Mesenchymal stem cell (in vitro differentiated cells and primary cell): ENCODE results near the gene SLC39A1.

ENCODE experiments used
- DNase-seq: peaks from one replicate; pipeline ENCODE4 v3.0.0-alpha.2; 2013
- H2AFZ ChIP-seq: one replicate; pipeline ENCODE4 v1.6.1; 2013; ENCODE audit warnings: low read depth, mild to moderate bottlenecking, control low read depth, inconsistent platforms, low read length, moderate library complexity
- H2AK5ac ChIP-seq: 2 replicates; pipeline ENCODE4 v1.6.1; 2013; ENCODE audit warnings: low read length, moderate library complexity, mild to moderate bottlenecking, inconsistent platforms; ENCODE audit not compliant: severe bottlenecking
- H2BK120ac ChIP-seq: one replicate; pipeline ENCODE4 v1.6.1; 2013; ENCODE audit warnings: low read depth, mild to moderate bottlenecking, inconsistent platforms, low read length, moderate library complexity
- H2BK12ac ChIP-seq, 2 experiments: one replicate each; pipeline ENCODE4 v1.6.1; 2013; ENCODE audit warnings: inconsistent platforms in 2 of 2, low read length in 2 of 2, mild to moderate bottlenecking in 2 of 2, moderate library complexity in 2 of 2, control low read depth in 1 of 2
- H2BK15ac ChIP-seq: one replicate; pipeline ENCODE4 v1.6.1; 2013; ENCODE audit warnings: mild to moderate bottlenecking, low read depth, inconsistent platforms; ENCODE audit not compliant: poor library complexity, severe bottlenecking
- H2BK5ac ChIP-seq: 2 replicates; pipeline ENCODE4 v1.6.1; 2013; ENCODE audit warnings: low read depth, mild to moderate bottlenecking, low read length, control low read depth, inconsistent platforms; ENCODE audit not compliant: poor library complexity, severe bottlenecking
- H3K14ac ChIP-seq, 2 experiments: one replicate each; pipeline ENCODE4 v1.6.1; 2013; ENCODE audit warnings: inconsistent platforms in 2 of 2, low read length in 2 of 2, control low read depth in 1 of 2, mild to moderate bottlenecking in 1 of 2, moderate library complexity in 1 of 2
- H3K18ac ChIP-seq, 2 experiments: one replicate each; pipeline ENCODE4 v1.6.1; 2013; ENCODE audit warnings: inconsistent platforms in 2 of 2, low read length in 2 of 2, control low read depth in 1 of 2, low read depth in 1 of 2, mild to moderate bottlenecking in 1 of 2
- H3K23ac ChIP-seq, 2 experiments: one replicate each; pipeline ENCODE4 v1.6.1; 2013; ENCODE audit warnings: inconsistent platforms in 2 of 2, low read length in 2 of 2, mild to moderate bottlenecking in 2 of 2, moderate library complexity in 2 of 2, control low read depth in 1 of 2
- H3K27ac ChIP-seq: 2 replicates; pipeline ENCODE4 v1.5.1; 2013; ENCODE audit warnings: mild to moderate bottlenecking, moderate library complexity, low read length, control low read depth, inconsistent platforms; ENCODE audit not compliant: poor library complexity, severe bottlenecking
- H3K27me3 ChIP-seq, 2 experiments: 2 replicates each; pipeline versions ENCODE4 v1.6.1 to v1.7.0; 2013; ENCODE audit warnings: low read length in 2 of 2, mild to moderate bottlenecking in 2 of 2, moderate library complexity in 2 of 2, control low read depth in 1 of 2, inconsistent platforms in 1 of 2; ENCODE audit not compliant: control insufficient read depth in 1 of 2, insufficient read depth in 1 of 2
- H3K36me3 ChIP-seq, 2 experiments: 2 replicates each; pipeline versions ENCODE4 v1.6.1 to v1.7.0; 2013; ENCODE audit warnings: low read length in 2 of 2, control low read depth in 1 of 2, inconsistent platforms in 1 of 2, low read depth in 1 of 2, mild to moderate bottlenecking in 1 of 2; ENCODE audit not compliant: insufficient read depth in 2 of 2, control insufficient read depth in 1 of 2
- H3K4ac ChIP-seq, 2 experiments: one replicate each; pipeline ENCODE4 v1.6.1; 2013; ENCODE audit warnings: inconsistent platforms in 2 of 2, low read length in 2 of 2, mild to moderate bottlenecking in 2 of 2, moderate library complexity in 2 of 2, control low read depth in 1 of 2, low read depth in 1 of 2
- H3K4me1 ChIP-seq: 2 replicates; pipeline ENCODE4 v1.6.1; 2013; ENCODE audit warnings: low read depth, low read length, control low read depth; ENCODE audit not compliant: control insufficient read depth, insufficient read depth
- H3K4me2 ChIP-seq: 2 replicates; pipeline ENCODE4 v1.6.1; 2013; ENCODE audit warnings: low read length, mild to moderate bottlenecking, inconsistent platforms; ENCODE audit not compliant: poor library complexity, severe bottlenecking
- H3K4me3 ChIP-seq, 2 experiments: 2 replicates each; pipeline versions ENCODE4 v1.5.1 to v1.7.0; 2013; ENCODE audit warnings: low read length in 2 of 2, mild to moderate bottlenecking in 2 of 2, control low read depth in 1 of 2, low read depth in 1 of 2; ENCODE audit not compliant: insufficient read depth in 1 of 2
- H3K79me1 ChIP-seq: replicated peaks from 2 replicates; pipeline ENCODE4 v1.6.1; 2013; ENCODE audit warnings: mild to moderate bottlenecking, control low read depth, low read length, inconsistent platforms; ENCODE audit not compliant: poor library complexity, severe bottlenecking
- H3K9ac ChIP-seq: 2 replicates; pipeline ENCODE4 v1.7.0; 2013; ENCODE audit warnings: mild to moderate bottlenecking, low read length, moderate library complexity
- H3K9me3 ChIP-seq: 2 replicates; pipeline ENCODE4 v1.7.0; 2013; ENCODE audit warnings: mild to moderate bottlenecking, low read length; ENCODE audit not compliant: control insufficient read depth
- H4K8ac ChIP-seq: one replicate; pipeline ENCODE4 v1.6.1; 2013; ENCODE audit warnings: inconsistent platforms, mild to moderate bottlenecking, low read length, moderate library complexity
- H4K91ac ChIP-seq: one replicate; pipeline ENCODE4 v1.6.1; 2013; ENCODE audit warnings: mild to moderate bottlenecking, low read length, inconsistent platforms
- WGBS: methylation state at CpG from one replicate; pipeline ENCODE4 v1.1.7; 2013; ENCODE audit warnings: mixed read lengths; 5-methylcytosine and 5-hydroxymethylcytosine counted together

SLC39A1 gene

DNA sequence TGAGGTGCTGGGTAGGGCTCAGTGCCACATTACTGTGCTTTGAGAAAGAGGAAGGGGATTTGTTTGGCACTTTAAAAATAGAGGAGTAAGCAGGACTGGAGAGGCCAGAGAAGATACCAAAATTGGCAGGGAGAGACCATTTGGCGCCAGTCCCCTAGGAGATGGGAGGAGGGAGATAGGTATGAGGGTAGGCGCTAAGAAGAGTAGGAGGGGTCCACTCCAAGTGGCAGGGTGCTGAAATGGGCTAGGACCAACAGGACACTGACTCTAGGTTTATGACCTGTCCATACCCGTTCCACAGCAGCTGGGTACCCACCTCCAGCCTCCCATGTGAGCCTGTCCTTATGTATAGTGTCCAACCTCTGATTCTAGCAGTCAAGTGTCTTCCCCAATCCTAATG lies 3.9 kb downstream of the SLC39A1 start:
- Histone ChIP-seq H2AK5ac (no peak overlapping the region), H3K18ac (no peak overlapping the region), H2AFZ (no peak overlapping the region), H3K23ac (no peak overlapping the region), H3K27me3 (no peaks in the 10 kb centered on the region), H3K9ac (peak overlapping the region; percentile 96), H2BK5ac (no peak overlapping the region), H3K14ac (no peak overlapping the region), H3K27ac (no peak overlapping the region), H3K79me1 (peaks cover 13% of the 10 kb centered on the region), H4K91ac (no peak overlapping the region), H3K36me3 (peaks cover 23 to 28% of the 10 kb centered on the region in 2 experiments), H3K4me2 (no peak overlapping the region), H3K4me1 (peaks cover 21% of the 10 kb centered on the region), H3K9me3 (no peaks in the 10 kb centered on the region), H2BK12ac (no peak overlapping the region), H3K4ac (no peak overlapping the region), H2BK15ac (peak overlapping the region; percentile 6), H4K8ac (no peak overlapping the region), H2BK120ac (no peak overlapping the region), H3K4me3 (no peak overlapping the region)
- DNase-seq, result no peak
- 96% methylated on average over 3 of the region's 3 CpGs for WGBS

DNA sequence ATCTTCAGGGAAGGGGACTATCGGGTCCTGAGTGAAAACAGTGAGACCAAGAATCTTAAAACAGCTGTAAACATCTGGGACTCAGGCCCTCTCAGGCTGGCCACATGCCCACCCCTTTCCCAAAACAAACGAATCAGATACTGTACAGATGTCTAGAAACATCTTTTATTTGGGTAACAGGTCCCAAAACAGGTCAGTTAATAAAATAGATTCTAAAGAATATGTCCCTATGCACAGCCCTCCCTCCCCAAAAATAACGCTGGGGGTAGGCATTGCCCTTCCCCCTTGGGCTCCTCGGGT lies 4.4 kb downstream of the SLC39A1 start:
- Histone ChIP-seq H3K9ac (peak overlapping the region; percentile 96), H2AFZ (no peak overlapping the region), H3K27ac (no peak overlapping the region), H3K27me3 (no peaks in the 10 kb centered on the region), H3K9me3 (no peaks in the 10 kb centered on the region), H3K4me1 (peaks cover 21% of the 10 kb centered on the region), H2BK120ac (no peak overlapping the region), H3K4ac (peak overlapping the region in 1 of 2 experiments; percentile 5), H2BK12ac (no peak overlapping the region), H3K18ac (no peak overlapping the region), H2BK15ac (no peak overlapping the region), H3K79me1 (peaks cover 17% of the 10 kb centered on the region), H2BK5ac (no peak overlapping the region), H3K14ac (no peak overlapping the region), H3K36me3 (peaks cover 26 to 33% of the 10 kb centered on the region in 2 experiments), H3K23ac (no peak overlapping the region), H4K91ac (no peak overlapping the region), H4K8ac (no peak overlapping the region), H3K4me3 (peak overlapping the region in 1 of 2 experiments; percentile 63), H3K4me2 (peak overlapping the region; percentile 42), H2AK5ac (no peak overlapping the region)
- 69% methylated on average over 2 of the region's 4 CpGs for WGBS
- DNase-seq, result no peak

DNA sequence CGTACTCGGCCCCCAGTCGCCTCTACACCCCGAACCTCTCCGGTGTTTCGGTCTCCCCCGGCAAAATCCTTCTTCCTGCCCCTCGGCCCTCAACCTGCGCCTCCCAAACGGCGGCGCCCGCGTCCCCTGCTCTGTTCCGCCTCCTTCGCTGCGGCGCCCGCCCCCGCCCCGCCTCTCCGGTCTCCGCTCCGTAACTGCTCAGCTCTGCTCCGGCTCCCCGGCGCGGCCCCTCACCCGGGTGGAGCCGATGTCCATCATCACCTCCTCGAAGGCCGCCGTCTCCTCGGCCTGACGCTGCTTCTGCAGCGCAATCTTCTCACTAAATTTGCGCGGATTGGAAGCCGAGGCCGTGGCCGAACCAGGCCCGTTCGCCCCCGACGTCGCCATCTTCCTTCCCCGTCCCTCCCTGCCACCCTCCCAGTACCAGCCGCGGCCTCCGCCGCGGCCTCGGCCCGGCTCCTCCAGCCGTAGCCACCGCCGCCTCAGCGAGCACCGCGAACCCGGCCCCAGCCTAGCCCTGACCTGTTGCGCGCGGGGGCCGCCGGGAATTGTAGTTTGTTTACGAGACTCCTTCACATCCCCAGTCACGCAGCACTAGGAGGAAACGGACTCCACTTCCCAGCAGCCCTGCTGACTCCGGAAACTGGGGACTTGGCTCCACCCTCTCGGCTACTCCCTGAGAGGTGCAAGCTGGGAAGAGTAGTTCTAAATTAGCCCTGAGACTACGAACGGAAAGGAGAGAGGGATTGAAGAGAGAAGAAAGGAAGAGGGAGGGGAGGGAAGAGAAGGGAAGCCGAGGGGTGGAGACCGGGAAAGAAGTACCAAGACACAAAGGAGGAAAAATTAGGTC lies 5.0 kb downstream of the SLC39A1 start, which contains the start of gene CRTC2:
TSS of gene CRTC2 (minus strand) at position 502 of the 850 bp plus-strand sequence. CDS start at position 387, 115 bp downstream.
- H3K27ac ChIP-seq, result peak within 1 kb of the TSS; percentile 89
- H3K14ac ChIP-seq, result peak within 1 kb of the TSS in 1 of 2 experiments; percentile 97
- H2AK5ac ChIP-seq, result no peak within 1 kb of the TSS
- H4K8ac ChIP-seq, result peak within 1 kb of the TSS; percentile 74
- H2BK15ac ChIP-seq, result peak within 1 kb of the TSS; percentile 68
- H3K36me3 ChIP-seq, result peaks cover 30 to 39% of the 10 kb centered on the region in 2 experiments
- H2BK120ac ChIP-seq, result no peak within 1 kb of the TSS
- peak; percentile 99 for DNase-seq
- H3K9me3 ChIP-seq, result no peaks in the 10 kb centered on the region
- H3K4me2 ChIP-seq, result peak within 1 kb of the TSS; percentile 82
- peak within 1 kb of the TSS in 1 of 2 experiments; percentile 60 for H3K23ac ChIP-seq
- peak within 1 kb of the TSS; percentile 96 for H3K9ac ChIP-seq
- peak within 1 kb of the TSS; percentile 88 to 94 for H3K4me3 ChIP-seq
- WGBS, result 1% methylated on average over 71 of the region's 75 CpGs
- peak within 1 kb of the TSS; percentile 62 to 98 for H3K18ac ChIP-seq
- peak within 1 kb of the TSS; percentile 67 for H2AFZ ChIP-seq
- H2BK5ac ChIP-seq, result peak within 1 kb of the TSS; percentile 49
- H3K4me1 ChIP-seq, result peaks cover 22% of the 10 kb centered on the region
- no peaks in the 10 kb centered on the region for H3K27me3 ChIP-seq
- peaks cover 19% of the 10 kb centered on the region for H3K79me1 ChIP-seq
- peak within 1 kb of the TSS; percentile 81 for H4K91ac ChIP-seq
- H3K4ac ChIP-seq, result peak within 1 kb of the TSS in 1 of 2 experiments; percentile 92
- peak within 1 kb of the TSS; percentile 4 to 23 for H2BK12ac ChIP-seq

DNA sequence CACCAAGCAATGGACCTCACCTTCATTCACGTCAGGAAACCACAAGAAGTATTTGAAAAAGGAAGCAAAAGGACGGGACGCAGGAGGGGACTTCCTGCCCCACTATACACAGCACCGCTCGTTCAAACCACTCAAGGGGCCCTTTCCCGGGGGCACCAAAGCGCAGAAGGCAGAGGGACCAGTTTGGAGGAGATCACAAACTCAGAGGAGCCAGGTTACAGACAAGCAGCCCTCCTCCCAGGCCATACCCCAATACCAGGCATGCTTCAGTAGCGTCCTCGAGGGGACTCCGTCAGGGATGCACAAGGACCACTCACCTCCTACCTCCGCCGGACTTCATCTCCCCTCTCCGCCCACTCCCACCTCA lies 5.6 kb downstream of the SLC39A1 start:
- Histone ChIP-seq H3K23ac (peak overlapping the region in 1 of 2 experiments; percentile 46), H3K79me1 (peaks cover 21% of the 10 kb centered on the region), H3K4ac (peak overlapping the region in 1 of 2 experiments; percentile 92), H3K27me3 (no peaks in the 10 kb centered on the region), H3K27ac (peak overlapping the region; percentile 57), H3K36me3 (peaks cover 34 to 42% of the 10 kb centered on the region in 2 experiments), H4K91ac (no peak overlapping the region), H2BK5ac (peak overlapping the region; percentile 49), H2AK5ac (no peak overlapping the region), H3K14ac (peak overlapping the region in 1 of 2 experiments; percentile 61), H2BK120ac (no peak overlapping the region), H2BK12ac (peak overlapping the region; percentile 4 to 23), H3K4me3 (peak overlapping the region; percentile 88 to 94), H3K4me1 (peaks cover 22% of the 10 kb centered on the region), H3K18ac (peak overlapping the region; percentile 62 to 71), H3K4me2 (peak overlapping the region; percentile 82), H4K8ac (no peak overlapping the region), H2BK15ac (no peak overlapping the region), H2AFZ (no peak overlapping the region), H3K9ac (peak overlapping the region; percentile 96), H3K9me3 (no peaks in the 10 kb centered on the region)
- peak; percentile 35 for DNase-seq
- 0% methylated on average over 13 of the region's 13 CpGs for WGBS
